ENCODE results near the gene SCN7A.
"Not testable (repeated sequence)": the region's sequence is repeated elsewhere in the genome, so short reads cannot be mapped to it uniquely, and the experiment has no call there.

SCN7A gene

GRCh38 chr2:166494140-166494624 is at the start of gene SCN7A:
TSS of gene SCN7A (minus strand) at chr2:166494249. CDS start at chr2:166477696, 16,553 bp downstream.
- DNase-seq: peak; percentile 5

GRCh38 chr2:166539340-166540162 is 45.5 kb upstream of the SCN7A start:
- DNase-seq: peak; percentile 55

GRCh38 chr2:166536111-166536510 is 42.1 kb upstream of the SCN7A start:
- no peak for DNase-seq

- DNase-seq: no peak
These were observed 27.1 kb upstream of the SCN7A start for GRCh38 chr2:166521155-166521554.

- DNase-seq: no peak
These were observed 26.6 kb upstream of the SCN7A start for GRCh38 chr2:166520604-166521003.

GRCh38 chr2:166519391-166519962 is 25.4 kb upstream of the SCN7A start:
- DNase-seq: no peak

GRCh38 chr2:166518634-166519390 is 24.8 kb upstream of the SCN7A start:
- DNase-seq: no peak

GRCh38 chr2:166517533-166518061 is 23.5 kb upstream of the SCN7A start:
- DNase-seq: no peak

GRCh38 chr2:166516712-166517303 is 22.8 kb upstream of the SCN7A start:
- peak; percentile 1 for DNase-seq

GRCh38 chr2:166513952-166514351 is 19.9 kb upstream of the SCN7A start:
- DNase-seq: no peak

GRCh38 chr2:166499281-166499680 is 5.2 kb upstream of the SCN7A start:
- no peak for DNase-seq

GRCh38 chr2:166491461-166491860 is 2.6 kb downstream of the SCN7A start:
- DNase-seq: no peak

- no peak for DNase-seq
These were observed 6.9 kb downstream of the SCN7A start for GRCh38 chr2:166487171-166487570.

- no peak for DNase-seq
These were observed 8.4 kb downstream of the SCN7A start for GRCh38 chr2:166485558-166486178.

- no peak for DNase-seq
These were observed 21.7 kb downstream of the SCN7A start for GRCh38 chr2:166472332-166472731.

- DNase-seq: no peak
These were observed 25.7 kb downstream of the SCN7A start for GRCh38 chr2:166468124-166469024.

- no peak for DNase-seq
These were observed 29.9 kb downstream of the SCN7A start for GRCh38 chr2:166464187-166464586.

GRCh38 chr2:166463640-166464039 is 30.4 kb downstream of the SCN7A start:
- no peak for DNase-seq

GRCh38 chr2:166458674-166459073 is 35.4 kb downstream of the SCN7A start:
- DNase-seq: no peak

GRCh38 chr2:166455823-166456222 is 38.2 kb downstream of the SCN7A start:
- not testable (repeated sequence) for DNase-seq

- no peak for DNase-seq
These were observed 39.9 kb downstream of the SCN7A start for GRCh38 chr2:166454006-166454595.

All from NCI-H1105 (cell line).